ENCODE data around the gene BSPRY. TPM values are rescaled to one million over a fixed set of nuclear protein-coding genes. Genes with fewer than 3 reads are reported as not detected.

The BSPRY gene
- total and polyA plus RNA-seq, 2 experiments from 2014 or later = 4.8 to 6.6 TPM

DNA sequence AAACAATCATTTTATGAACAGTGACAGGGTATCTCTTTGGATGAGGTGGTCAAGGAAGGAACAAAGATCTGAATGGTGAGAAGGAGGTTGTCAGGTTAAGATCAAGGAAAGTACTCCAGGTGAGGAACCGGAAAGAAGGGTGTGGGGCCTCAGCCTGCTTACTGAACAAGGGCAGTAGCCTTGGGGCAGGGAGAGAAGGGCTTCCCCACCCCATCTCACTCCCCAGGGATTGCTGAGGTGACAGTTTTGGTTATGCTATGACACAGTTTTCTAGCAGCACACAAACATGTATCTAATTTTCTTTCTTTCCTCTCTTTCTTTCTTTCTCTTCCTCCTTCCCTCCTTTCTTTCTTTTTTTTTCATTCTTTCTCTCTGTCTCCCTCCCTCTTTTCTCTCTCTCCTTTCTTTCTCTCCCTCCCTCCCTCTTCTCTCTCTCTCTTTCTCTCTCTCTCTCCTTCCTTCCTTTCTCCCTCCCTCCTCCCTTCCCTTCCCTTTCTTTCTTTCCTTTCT, 31.6 kb downstream of the BSPRY start:
- Histone ChIP-seq H3K4me1 (ENCODE audit: insufficient read depth) (no peaks in the 10 kb centered on the region; the same call in 1 of the 2 replicates), H3K36me3 (ENCODE audit: insufficient read depth) (no peaks in the 10 kb centered on the region), H3K27me3 (ENCODE audit: insufficient read depth) (no peaks in the 10 kb centered on the region), H3F3A (replicated peaks; ENCODE audit: low read depth) (no peaks in the 10 kb centered on the region), H3K4me3 (no peak overlapping the region), H4K20me1 (replicated peaks; ENCODE audit: insufficient read depth) (no peaks in the 10 kb centered on the region), H3K27ac (ENCODE audit: low read depth) (no peak overlapping the region), H3K79me2 (replicated peaks; ENCODE audit: insufficient read depth) (no peaks in the 10 kb centered on the region), H3K4me2 (no peak overlapping the region), H2AFZ (peak overlapping the region; percentile 56; the same call in 1 of the 2 replicates), H3K9me2 (ENCODE audit: insufficient read depth) (no peaks in the 10 kb centered on the region)
- H3K9me3 Mint-ChIP-seq = no peaks in the 10 kb centered on the region; the same call in 2 of the 3 replicates
- H3K27me3 Mint-ChIP-seq (ENCODE audit: insufficient read depth, low read depth, poor library complexity) = peaks cover 5% of the 10 kb centered on the region
- no peaks in the 10 kb centered on the region for H3K36me3 Mint-ChIP-seq (ENCODE audit: low read depth)
- H3K4me3 Mint-ChIP-seq = no peak overlapping the region
- ATAC-seq (no peak), DNase-seq (ENCODE audit: low spot score) (no peak)
- peaks cover 14% of the 10 kb centered on the region for H3K4me1 Mint-ChIP-seq
- H3K27ac Mint-ChIP-seq = no peak overlapping the region
- TF ChIP-seq ZNF114 (CRISPR knock-in tag; IDR thresholded peaks at IDR 0.05) = no peak
- TF ChIP-seq POLR2AphosphoS5 (IDR thresholded peaks at IDR 0.05; ENCODE audit: low read depth) = no peak
- TF ChIP-seq, protein P1, sequence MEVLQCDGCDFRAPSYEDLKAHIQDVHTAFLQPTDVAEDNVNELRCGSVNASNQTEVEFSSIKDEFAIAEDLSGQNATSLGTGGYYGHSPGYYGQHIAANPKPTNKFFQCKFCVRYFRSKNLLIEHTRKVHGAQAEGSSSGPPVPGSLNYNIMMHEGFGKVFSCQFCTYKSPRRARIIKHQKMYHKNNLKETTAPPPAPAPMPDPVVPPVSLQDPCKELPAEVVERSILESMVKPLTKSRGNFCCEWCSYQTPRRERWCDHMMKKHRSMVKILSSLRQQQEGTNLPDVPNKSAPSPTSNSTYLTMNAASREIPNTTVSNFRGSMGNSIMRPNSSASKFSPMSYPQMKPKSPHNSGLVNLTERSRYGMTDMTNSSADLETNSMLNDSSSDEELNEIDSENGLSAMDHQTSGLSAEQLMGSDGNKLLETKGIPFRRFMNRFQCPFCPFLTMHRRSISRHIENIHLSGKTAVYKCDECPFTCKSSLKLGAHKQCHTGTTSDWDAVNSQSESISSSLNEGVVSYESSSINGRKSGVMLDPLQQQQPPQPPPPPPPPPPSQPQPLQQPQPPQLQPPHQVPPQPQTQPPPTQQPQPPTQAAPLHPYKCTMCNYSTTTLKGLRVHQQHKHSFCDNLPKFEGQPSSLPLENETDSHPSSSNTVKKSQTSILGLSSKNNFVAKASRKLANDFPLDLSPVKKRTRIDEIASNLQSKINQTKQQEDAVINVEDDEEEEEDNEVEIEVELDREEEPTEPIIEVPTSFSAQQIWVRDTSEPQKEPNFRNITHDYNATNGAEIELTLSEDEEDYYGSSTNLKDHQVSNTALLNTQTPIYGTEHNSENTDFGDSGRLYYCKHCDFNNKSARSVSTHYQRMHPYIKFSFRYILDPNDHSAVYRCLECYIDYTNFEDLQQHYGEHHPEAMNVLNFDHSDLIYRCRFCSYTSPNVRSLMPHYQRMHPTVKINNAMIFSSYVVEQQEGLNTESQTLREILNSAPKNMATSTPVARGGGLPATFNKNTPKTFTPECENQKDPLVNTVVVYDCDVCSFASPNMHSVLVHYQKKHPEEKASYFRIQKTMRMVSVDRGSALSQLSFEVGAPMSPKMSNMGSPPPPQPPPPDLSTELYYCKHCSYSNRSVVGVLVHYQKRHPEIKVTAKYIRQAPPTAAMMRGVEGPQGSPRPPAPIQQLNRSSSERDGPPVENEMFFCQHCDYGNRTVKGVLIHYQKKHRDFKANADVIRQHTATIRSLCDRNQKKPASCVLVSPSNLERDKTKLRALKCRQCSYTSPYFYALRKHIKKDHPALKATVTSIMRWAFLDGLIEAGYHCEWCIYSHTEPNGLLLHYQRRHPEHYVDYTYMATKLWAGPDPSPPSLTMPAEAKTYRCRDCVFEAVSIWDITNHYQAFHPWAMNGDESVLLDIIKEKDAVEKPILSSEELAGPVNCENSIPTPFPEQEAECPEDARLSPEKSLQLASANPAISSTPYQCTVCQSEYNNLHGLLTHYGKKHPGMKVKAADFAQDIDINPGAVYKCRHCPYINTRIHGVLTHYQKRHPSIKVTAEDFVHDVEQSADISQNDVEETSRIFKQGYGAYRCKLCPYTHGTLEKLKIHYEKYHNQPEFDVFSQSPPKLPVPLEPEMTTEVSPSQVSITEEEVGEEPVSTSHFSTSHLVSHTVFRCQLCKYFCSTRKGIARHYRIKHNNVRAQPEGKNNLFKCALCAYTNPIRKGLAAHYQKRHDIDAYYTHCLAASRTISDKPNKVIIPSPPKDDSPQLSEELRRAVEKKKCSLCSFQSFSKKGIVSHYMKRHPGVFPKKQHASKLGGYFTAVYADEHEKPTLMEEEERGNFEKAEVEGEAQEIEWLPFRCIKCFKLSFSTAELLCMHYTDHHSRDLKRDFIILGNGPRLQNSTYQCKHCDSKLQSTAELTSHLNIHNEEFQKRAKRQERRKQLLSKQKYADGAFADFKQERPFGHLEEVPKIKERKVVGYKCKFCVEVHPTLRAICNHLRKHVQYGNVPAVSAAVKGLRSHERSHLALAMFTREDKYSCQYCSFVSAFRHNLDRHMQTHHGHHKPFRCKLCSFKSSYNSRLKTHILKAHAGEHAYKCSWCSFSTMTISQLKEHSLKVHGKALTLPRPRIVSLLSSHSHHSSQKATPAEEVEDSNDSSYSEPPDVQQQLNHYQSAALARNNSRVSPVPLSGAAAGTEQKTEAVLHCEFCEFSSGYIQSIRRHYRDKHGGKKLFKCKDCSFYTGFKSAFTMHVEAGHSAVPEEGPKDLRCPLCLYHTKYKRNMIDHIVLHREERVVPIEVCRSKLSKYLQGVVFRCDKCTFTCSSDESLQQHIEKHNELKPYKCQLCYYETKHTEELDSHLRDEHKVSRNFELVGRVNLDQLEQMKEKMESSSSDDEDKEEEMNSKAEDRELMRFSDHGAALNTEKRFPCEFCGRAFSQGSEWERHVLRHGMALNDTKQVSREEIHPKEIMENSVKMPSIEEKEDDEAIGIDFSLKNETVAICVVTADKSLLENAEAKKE (CRISPR knock-in tag; IDR thresholded peaks at IDR 0.05) = no peak
- TF ChIP-seq, protein P2, sequence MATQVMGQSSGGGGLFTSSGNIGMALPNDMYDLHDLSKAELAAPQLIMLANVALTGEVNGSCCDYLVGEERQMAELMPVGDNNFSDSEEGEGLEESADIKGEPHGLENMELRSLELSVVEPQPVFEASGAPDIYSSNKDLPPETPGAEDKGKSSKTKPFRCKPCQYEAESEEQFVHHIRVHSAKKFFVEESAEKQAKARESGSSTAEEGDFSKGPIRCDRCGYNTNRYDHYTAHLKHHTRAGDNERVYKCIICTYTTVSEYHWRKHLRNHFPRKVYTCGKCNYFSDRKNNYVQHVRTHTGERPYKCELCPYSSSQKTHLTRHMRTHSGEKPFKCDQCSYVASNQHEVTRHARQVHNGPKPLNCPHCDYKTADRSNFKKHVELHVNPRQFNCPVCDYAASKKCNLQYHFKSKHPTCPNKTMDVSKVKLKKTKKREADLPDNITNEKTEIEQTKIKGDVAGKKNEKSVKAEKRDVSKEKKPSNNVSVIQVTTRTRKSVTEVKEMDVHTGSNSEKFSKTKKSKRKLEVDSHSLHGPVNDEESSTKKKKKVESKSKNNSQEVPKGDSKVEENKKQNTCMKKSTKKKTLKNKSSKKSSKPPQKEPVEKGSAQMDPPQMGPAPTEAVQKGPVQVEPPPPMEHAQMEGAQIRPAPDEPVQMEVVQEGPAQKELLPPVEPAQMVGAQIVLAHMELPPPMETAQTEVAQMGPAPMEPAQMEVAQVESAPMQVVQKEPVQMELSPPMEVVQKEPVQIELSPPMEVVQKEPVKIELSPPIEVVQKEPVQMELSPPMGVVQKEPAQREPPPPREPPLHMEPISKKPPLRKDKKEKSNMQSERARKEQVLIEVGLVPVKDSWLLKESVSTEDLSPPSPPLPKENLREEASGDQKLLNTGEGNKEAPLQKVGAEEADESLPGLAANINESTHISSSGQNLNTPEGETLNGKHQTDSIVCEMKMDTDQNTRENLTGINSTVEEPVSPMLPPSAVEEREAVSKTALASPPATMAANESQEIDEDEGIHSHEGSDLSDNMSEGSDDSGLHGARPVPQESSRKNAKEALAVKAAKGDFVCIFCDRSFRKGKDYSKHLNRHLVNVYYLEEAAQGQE (IDR thresholded peaks at IDR 0.05; ENCODE audit: unreplicated experiment) = no peak
- TF ChIP-seq CREB1 (CRISPR knock-in tag; IDR thresholded peaks at IDR 0.05; ENCODE audit: low read depth) = no peak
- TF ChIP-seq, protein P3, sequence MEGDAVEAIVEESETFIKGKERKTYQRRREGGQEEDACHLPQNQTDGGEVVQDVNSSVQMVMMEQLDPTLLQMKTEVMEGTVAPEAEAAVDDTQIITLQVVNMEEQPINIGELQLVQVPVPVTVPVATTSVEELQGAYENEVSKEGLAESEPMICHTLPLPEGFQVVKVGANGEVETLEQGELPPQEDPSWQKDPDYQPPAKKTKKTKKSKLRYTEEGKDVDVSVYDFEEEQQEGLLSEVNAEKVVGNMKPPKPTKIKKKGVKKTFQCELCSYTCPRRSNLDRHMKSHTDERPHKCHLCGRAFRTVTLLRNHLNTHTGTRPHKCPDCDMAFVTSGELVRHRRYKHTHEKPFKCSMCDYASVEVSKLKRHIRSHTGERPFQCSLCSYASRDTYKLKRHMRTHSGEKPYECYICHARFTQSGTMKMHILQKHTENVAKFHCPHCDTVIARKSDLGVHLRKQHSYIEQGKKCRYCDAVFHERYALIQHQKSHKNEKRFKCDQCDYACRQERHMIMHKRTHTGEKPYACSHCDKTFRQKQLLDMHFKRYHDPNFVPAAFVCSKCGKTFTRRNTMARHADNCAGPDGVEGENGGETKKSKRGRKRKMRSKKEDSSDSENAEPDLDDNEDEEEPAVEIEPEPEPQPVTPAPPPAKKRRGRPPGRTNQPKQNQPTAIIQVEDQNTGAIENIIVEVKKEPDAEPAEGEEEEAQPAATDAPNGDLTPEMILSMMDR (conservative IDR thresholded peaks at IDR 0.05; ENCODE audit: low read depth in 2 of 2) = no peak
- TF ChIP-seq EZH2phosphoT487 (IDR thresholded peaks at IDR 0.05; ENCODE audit: unreplicated experiment) = no peak
- no peak for TF ChIP-seq ZNF331 (CRISPR knock-in tag; IDR thresholded peaks at IDR 0.05; ENCODE audit: low read depth)
- TF ChIP-seq NANOG (IDR thresholded peaks at IDR 0.05; ENCODE audit: borderline replicate concordance) = no peak
- TF ChIP-seq JUNB (IDR thresholded peaks at IDR 0.05; ENCODE audit: unreplicated experiment) = no peak
- no peak for TF ChIP-seq STAT1 (IDR thresholded peaks at IDR 0.05; ENCODE audit: unreplicated experiment)
- TF ChIP-seq EZH2 (IDR thresholded peaks at IDR 0.05; ENCODE audit: low read depth, unreplicated experiment) = no peak
- TF ChIP-seq, protein P4, sequence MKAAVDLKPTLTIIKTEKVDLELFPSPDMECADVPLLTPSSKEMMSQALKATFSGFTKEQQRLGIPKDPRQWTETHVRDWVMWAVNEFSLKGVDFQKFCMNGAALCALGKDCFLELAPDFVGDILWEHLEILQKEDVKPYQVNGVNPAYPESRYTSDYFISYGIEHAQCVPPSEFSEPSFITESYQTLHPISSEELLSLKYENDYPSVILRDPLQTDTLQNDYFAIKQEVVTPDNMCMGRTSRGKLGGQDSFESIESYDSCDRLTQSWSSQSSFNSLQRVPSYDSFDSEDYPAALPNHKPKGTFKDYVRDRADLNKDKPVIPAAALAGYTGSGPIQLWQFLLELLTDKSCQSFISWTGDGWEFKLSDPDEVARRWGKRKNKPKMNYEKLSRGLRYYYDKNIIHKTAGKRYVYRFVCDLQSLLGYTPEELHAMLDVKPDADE (IDR thresholded peaks at IDR 0.05) = no peak
